ENCODE measurements around the gene SLC9A7.

The SLC9A7 gene

GRCh38 chrX:46624090-46624786 lies 134.7 kb downstream of the SLC9A7 start:
- no peak for TF ChIP-seq CTCF (IDR thresholded peaks at IDR 0.05; ENCODE audit: extremely low read depth, insufficient read depth, missing control alignments)
- DNase-seq (ENCODE audit: low spot score): no peak
- in situ Hi-C loops (cut with MboI; ENCODE audit: low pct_unique_long_range_greater_than_20kb, low sequenced_read_pairs, unreplicated experiment): no loop called here

GRCh38 chrX:46621572-46621971 lies 137.3 kb downstream of the SLC9A7 start:
- no peak for TF ChIP-seq CTCF (IDR thresholded peaks at IDR 0.05; ENCODE audit: extremely low read depth, insufficient read depth, missing control alignments)
- DNase-seq (ENCODE audit: low spot score): no peak
- in situ Hi-C loops (cut with MboI; ENCODE audit: low pct_unique_long_range_greater_than_20kb, low sequenced_read_pairs, unreplicated experiment): no loop called here

- TF ChIP-seq CTCF (IDR thresholded peaks at IDR 0.05; ENCODE audit: extremely low read depth, insufficient read depth, missing control alignments): no peak
- in situ Hi-C loops (cut with MboI; ENCODE audit: low pct_unique_long_range_greater_than_20kb, low sequenced_read_pairs, unreplicated experiment): no loop called here
- DNase-seq (ENCODE audit: low spot score): no peak
Observed at GRCh38 chrX:46620505-46620904, 138.4 kb downstream of the SLC9A7 start.

- in situ Hi-C loops (cut with MboI; ENCODE audit: low pct_unique_long_range_greater_than_20kb, low sequenced_read_pairs, unreplicated experiment): no loop called here
- no peak for TF ChIP-seq CTCF (IDR thresholded peaks at IDR 0.05; ENCODE audit: extremely low read depth, insufficient read depth, missing control alignments)
- DNase-seq (ENCODE audit: low spot score): no peak
Observed at GRCh38 chrX:46618947-46619346, 140.0 kb downstream of the SLC9A7 start.

GRCh38 chrX:46617906-46618305 lies 141.0 kb downstream of the SLC9A7 start:
- in situ Hi-C loops (cut with MboI; ENCODE audit: low pct_unique_long_range_greater_than_20kb, low sequenced_read_pairs, unreplicated experiment): no loop called here
- DNase-seq (ENCODE audit: low spot score): no peak
- TF ChIP-seq CTCF (IDR thresholded peaks at IDR 0.05; ENCODE audit: extremely low read depth, insufficient read depth, missing control alignments): no peak

- no peak for TF ChIP-seq CTCF (IDR thresholded peaks at IDR 0.05; ENCODE audit: extremely low read depth, insufficient read depth, missing control alignments)
- no peak for DNase-seq (ENCODE audit: low spot score)
- in situ Hi-C loops (cut with MboI; ENCODE audit: low pct_unique_long_range_greater_than_20kb, low sequenced_read_pairs, unreplicated experiment): no loop called here
Observed at GRCh38 chrX:46611658-46612362, 147.1 kb downstream of the SLC9A7 start.
